Measurements from ENCODE around the gene TMEM14C.
A peak's percentile ranks its signal among the peaks of the same experiment; 100 is the strongest.
"Not testable (repeated sequence)": the region's sequence is repeated elsewhere in the genome, so short reads cannot be mapped to it uniquely, and the experiment has no call there.

TMEM14C gene

DNA sequence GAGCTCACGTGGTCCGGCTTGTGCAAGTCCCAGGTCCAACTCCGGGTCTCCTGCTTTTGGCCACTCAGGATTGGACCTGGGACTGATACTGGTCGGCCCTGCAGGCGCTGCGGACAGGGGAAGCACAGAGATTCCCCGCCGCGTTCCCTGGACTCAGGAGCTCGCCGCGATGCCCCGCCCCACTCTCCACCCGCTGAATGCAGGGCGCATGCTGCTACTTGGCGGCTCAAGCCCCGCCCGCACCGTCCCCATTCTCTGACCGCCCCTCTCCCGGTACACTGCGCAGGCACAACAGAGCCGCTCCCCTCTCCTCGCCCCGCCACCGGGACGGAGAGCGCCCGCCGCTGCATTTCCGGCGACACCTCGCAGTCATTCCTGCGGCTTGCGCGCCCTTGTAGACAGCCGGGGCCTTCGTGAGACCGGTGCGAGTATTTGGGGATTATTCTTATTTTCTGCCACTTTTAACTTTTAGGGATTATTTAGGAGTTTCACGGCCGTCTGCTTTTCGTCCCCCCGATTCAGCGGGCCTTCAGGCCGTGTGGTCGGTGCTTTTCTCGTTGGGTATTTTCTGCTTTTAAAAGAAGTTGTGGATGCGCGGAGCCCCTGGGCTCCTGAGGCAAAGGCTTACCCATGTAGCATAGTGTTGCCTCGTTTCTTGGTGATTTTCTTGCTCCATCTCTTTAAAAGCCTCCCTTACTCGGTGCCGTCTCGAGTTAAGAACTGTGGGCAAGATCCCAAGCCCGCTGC is at the start of gene TMEM14C:
Gene TMEM14C, plus strand, starts transcription at position 251 of the 747 bp plus-strand sequence. CDS start 1,544 bp downstream, outside the sequence.
- peak; percentile 94 for DNase-seq

DNA sequence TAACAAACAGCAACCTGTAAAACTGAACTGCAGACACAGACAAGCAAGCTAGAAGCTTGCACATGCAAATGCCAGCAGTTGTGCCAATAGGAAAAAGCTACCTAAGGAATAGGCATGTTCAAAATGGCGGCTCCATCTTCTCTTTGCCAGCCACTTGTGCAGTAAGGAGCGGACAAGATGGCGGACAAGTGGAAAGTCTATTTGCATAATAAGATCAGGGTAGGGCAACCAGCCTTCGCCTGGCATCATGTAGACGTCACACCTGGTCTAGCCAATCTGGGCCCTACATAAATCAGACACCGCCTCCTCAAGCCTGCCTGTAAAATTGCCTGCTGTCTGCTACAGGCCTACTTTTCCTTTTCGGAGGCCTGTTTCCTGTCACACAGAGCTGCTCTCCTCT is 46.5 kb upstream of the TMEM14C start:
- DNase-seq = no peak

DNA sequence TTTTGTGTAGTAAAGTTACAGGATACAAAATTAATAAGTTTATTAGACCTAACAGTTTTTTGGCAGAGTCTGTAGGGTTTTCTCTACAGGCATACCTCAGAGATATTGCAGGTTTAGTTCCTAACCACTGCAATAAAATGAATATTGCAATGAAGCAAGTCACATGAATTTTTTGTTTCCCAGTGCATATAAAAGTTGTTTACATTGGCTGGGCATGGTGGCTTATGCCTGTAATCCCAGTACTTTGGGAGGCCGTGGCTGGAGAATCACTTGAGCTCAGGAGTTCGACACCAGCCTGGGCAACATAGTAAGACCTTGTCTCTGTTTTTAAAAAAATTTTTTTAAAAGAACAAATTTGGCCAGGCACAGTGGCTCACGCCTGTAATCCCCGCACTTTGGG is 44.4 kb upstream of the TMEM14C start:
- no peak for DNase-seq

DNA sequence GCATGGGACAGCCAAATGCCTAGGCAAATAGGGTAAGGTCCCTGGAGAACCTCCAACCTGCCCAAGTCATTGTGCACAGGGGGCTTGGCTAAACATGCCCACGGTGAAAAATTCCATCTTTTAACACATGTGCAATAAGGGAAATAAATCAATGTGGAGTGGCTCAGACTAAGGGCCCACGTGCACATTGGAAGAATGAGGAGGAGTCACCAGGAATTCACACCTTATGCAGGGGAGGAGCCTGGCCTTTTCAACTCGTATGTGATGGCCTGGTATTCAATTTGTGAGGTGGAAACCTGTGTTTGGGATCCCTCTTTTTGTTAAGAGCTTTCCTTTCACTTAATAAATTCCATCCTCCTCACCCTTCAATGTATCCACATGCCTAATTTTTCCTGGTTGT is 41.1 kb upstream of the TMEM14C start:
- DNase-seq = no peak

DNA sequence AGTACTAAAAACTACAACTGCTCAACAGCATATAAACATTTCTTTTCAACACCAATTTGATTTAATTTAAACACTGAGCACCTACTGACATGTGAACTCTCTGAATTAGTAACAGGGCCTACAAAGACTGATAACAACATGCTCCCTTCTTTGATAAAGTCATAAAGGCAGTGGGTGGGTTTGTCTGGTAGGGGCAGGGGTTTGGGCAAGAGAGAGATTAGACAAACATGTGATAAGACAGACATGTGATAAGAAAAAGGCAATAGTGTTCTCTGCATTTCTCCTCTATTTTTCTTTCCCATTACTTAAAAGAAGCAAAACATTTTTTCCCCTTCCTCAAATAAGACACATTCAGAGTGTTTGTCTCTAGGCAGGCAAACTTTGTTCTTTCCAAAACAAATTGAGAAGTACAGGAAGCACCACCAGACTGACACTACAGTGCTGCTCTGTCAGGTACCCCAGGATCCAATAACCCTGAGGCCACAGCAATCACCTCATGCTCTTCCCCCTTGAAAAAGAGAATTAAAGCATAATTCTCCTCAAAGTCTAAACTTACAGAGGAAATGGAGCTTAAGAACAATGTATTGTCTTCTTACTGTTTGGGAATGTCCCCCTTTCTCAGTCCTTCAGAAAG is 40.4 kb upstream of the TMEM14C start:
- no peak for DNase-seq

DNA sequence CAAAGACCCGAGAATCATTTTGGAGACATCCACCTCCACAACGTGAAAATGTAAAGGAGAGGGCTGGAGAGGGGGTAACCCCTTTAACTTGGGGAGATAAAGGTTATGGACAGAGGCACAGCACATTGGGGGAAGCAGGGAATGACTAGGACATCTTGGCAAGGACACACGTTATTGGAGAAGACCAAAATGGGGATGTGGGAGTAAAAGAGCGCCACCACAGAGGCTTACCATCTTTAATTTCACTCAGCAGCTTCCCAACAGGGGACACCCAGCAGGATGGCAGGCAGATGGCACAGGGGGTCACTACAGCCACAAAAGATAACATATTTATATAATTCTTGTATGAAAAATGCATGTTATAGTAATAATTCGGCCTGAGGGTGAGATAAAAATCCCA is 38.3 kb upstream of the TMEM14C start:
- DNase-seq = no peak

DNA sequence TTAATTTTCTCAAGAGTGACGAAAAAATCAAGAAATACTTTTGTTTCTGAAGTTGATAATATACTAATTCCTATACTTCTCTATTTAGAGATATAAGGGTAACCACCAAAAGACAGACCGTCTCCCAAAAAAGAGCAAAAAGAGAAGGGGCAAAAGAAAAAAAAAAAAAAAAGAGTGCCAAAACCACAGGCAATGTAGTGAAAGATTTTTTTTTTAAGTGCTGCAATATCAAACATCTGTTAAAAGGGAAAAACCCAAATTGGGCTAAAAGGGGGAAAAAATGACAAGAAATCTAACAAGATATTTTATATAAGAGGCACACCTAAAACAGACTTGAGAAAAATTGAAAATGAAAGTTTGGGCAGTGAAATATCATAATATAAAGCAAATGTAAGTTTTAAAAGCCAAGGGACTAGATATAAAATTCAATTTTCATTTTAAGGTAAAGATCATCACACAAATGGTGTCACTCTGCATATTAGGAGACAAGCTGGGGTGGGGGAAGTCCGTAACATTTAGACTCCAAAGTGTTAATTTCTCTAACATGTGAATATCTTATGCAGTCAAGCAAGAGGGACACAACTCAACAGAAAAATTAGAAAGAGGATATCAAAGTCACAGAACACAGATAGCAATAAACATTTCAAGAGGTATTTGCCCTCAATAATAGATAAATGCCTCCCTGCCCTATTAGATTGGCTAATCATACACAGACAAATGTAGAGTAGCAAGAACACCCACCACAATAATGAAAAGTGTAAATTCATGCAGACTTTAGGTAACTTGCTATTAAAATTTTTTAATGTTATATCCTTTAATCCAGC is 37.6 kb upstream of the TMEM14C start:
- no peak for DNase-seq

DNA sequence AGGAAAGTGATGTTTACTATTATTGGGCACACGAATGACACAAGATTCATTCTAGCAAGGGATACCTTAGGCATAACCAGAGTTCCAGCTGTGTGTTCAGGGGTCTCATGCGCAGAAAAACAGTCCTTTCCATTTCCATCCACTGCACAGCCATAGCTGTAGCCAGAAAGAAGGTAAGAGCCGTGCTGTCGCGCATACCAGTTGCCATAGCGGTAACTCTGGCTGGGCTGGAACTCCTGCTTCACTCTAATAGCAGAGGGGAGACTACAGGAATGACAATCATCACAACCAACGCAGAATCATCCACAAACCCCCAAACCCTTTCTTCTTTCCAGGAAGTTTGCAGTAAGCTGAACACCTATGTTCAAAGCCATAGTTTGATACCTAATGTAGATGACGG is 36.0 kb upstream of the TMEM14C start:
- no peak for DNase-seq

DNA sequence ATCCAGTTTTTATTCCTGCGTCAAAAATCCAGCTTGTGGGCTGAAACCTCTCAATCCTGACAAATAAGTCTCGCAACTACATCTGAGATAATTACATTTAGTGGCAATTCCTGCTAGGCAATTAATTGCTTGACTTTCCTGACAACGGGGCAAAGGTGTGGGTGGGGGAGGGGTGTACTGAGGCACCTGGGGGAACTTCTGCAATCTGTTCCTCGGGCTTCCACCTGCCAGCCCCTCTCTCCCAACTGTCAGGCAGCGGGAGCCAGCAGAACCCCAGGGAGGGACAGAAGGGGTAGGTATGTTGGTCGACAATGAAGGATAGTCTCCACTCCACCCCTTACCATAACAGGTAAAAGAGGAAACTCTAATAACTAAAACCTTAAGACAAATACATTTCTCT is 35.3 kb upstream of the TMEM14C start:
- no peak for DNase-seq

DNA sequence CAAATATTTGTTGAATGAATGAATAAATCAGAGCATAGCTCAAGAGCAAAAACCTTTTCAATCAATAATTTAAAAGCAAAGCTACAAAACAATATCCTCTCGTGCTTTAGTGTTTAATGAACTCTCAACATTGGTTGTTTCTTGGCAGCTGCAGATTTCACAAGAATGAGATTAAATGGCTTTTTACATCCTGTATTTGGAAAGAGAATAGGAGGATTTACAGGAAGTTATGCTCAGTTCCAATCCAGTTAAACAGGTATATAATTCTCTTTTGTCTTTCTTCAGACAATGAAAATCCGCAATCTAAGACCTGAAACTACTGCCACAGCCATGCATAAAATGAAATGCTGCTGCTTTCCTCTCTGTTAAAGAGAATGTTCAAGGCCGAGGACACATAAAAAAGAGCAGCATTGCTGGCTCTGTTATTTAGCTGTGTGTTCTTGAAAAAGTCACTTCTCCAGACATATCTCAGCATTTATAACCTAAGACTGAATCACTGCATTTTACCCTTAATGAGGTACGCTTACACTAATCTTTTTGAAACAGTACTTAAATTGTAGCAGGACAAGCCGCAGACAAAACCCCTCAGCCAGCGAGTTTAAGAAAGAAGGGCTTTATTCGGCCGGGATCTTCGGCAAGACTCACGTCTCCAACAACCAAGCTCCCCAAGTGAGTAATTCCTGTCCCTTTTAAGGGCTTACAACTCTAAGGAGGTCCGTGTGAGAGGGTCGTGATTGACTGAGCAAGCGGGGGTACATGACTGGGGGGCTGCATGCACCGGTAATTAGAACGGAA is 32.0 kb upstream of the TMEM14C start:
- no peak for DNase-seq

DNA sequence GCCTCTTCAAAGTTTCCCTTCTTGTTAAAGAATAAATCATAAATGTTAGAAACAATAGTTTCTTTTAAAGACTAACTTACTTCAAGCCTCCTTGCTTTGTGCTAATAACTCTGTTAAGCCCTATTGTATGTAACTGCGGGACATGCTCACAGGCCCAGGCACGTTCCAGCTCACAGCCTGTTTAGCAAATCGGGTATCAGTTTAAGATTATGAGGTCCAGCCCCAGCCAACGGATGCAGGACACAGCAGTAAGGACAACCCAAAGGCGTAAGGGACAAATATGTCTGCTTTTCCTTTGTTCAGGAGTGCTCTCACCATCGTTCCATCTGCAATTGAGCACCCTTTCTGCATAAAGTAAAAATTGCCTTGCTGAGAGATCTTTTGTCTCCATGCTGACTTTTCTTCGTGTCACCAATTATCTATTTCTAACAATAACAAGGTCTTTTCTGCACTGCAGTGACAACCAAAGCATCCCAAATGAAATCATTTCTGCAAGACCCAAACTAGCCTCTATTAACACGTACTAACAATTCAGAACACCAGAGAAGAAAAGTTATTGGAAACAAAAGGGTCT is 29.8 kb upstream of the TMEM14C start:
- DNase-seq = no peak

DNA sequence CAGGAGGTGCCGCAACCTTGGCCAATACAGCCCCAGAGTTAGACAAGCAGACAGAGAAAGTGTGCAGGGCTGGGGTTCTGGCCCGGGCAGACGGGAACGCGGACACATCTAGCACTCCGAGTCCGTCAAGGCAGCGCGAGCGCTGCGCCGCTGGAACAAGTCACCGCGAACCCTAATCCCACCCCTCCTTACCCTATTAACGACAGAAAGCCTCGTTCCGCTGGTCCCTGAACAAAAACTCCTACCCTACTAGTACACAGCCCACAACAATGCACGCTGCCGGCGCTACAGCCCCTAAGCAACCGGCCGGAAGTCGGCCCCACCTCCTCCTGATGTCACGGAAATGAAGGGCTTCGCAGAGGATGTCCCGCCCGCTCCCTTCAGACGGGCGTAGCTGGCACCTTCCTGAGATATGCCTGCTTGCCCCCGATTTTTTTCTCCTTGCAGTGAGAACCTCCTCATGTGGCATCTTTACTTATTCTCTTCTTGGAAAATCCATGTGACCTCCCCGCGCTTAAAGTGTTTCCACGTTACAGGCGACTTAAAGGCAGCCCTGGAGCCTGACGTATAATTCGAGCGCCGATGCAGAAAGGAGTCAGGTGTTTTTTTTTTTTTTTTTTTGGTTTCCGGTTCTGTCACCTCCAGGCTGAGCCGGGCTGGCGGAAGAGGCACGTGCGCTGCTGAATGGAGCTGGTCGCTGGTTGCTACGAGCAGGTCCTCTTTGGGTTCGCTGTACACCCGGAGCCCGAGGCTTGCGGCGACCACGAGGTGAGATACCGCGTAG is 28.4 kb upstream of the TMEM14C start, which contains the start of the genes C6orf52 and PAK1IP1:
Gene C6orf52, minus strand, starts transcription at position 315 of the 784 bp plus-strand sequence. CDS start 7,066 bp downstream, outside the sequence.
Gene PAK1IP1, plus strand, starts transcription at position 671 of the 784 bp plus-strand sequence. Its CDS starts 14 bp downstream, at position 685.
- peak; percentile 90 for DNase-seq

DNA sequence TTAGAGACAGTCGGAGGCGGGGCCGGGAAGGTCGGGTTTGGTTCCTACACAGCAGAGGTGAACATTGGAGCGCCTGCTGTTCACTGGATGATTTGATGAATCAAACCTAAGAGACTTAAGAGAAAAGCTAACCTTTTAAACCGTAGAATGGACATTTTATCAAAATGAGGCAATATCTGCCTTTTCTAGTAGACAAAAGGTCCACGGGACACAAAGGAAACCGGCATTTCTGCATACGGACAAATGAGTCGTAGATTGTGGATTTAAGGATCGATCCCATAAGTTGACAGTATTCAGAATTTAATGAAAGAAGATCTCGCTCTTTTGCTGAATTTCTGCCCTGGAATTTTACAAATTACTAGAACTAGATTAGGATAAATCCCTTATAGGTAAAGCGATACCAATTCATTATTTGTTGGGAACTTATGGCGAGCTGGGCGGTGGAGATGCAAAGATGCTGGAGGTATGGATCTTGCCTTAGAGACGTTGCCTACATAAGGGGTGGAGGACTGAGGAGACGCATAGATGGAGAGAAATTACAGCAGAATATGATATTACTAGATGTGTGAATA is 27.7 kb upstream of the TMEM14C start:
- no peak for DNase-seq

DNA sequence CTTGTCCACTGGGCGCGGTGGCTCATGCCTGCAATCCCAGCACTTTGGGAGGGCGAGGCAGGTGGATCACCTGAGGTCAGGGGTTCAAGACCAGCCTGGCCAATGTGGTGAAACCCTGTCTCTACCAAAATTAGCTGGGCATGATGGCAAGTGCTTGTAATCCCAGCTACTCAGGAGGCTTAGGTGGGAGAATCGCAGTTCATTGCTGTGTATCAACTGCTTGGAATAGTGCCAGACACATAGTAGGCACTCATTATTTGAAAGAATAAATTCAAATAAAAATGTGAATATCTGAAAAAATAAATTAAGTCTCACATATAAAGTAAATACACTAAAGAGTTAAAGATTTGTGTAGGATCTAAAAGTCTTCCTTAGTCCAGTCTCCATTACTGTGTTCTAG is 26.2 kb upstream of the TMEM14C start:
- no peak for DNase-seq

DNA sequence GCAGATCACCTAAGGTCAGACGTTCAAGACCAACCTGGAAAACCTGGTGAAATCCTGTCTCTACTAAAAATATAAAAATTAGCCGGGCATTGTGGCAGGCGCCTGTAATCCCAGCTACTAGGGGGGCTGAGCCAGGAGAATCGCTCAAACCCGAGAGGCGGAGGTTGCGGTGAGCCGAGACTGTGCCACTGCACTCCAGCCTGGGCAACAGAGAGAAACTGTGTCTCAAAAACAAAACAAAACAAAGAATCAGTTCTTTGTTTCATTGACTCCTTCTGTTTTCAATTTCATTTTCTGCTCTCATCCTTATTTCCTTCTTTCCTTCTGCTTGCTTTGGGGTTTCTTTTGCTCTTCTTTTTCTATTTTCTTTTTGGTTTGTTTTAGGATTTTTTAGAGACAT is 8.9 kb upstream of the TMEM14C start:
- no peak for DNase-seq

DNA sequence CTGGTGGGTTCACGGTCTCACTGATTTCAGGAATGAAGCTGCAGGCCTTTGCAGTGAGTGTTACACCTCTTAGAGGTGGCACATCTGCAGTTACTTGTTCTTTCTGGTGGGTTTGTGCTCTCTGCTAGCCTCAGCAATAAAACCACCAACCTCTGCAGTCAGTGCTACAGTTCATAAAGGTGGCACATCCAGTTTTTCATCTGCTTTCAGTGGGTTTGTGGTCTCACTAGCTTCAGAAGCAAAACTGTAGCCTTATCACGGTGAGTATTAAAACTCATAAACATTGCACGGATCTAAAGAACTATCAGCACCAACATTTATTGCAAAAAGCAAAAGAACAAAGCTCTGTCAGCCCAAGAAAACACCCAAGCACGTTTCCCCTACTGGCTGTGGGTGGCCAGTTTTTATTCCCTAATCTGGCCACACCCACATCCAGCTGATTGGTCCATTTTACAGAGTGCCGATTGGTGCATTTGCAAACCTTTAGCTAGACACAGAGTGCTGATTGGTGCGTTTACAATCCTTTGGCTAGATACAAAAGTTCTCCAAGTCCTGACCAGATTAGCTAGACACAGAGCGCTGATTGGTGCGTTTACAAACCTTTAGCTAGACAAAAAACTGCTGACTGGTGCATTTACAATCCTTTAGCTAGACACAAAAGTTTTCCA is 3.4 kb upstream of the TMEM14C start:
- no peak for DNase-seq

DNA sequence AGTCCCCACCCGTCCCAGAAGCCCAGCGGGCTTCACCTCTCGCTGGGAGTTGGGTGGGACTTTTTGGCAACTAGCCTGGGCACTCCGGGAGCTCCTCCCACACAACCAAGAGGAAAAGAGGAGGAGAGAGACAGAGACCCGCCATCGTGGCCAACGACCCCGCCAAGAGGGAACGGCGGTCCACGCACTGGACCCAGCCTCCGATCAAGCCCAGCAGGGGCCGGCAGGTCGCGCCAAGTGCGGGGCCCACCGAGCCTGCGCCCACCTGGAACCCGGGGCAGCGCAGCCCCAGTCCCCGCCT is 3.0 kb upstream of the TMEM14C start:
- no peak for DNase-seq

DNA sequence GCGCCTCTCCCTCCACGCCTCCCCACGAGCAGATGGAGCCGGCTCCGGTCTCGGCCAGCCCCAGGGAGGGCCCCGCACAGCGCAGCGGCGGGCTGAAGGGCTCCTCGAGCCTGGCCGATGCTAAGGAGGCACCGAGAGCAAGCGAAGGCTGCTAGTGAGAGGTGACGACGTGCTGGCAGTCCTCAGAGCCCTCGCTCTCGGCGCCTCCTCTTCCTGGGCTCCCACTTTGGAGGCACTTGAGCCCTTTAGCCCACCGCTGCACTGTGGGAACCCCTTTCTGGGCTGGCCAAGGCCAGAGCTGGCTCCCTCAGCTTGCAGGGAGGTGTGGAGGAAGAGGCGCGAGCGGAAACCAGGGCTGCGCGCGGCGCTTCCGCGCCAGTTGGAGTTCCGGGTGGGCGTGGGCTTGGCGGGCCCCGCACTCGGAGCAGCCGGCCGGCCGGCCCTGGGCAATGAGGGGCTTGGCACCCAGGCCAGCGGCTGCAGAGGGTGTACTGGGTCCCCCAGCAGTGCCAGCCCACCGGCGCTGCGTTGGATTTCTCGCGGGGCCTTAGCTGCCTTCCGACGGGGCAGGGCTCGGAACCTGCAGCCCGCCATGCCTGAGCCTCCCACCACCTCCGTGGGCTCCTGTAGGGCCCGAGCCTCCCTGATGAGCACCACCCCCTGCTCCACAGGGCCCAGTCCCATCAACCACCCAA is 2.5 kb upstream of the TMEM14C start:
- peak; percentile 79 for DNase-seq

DNA sequence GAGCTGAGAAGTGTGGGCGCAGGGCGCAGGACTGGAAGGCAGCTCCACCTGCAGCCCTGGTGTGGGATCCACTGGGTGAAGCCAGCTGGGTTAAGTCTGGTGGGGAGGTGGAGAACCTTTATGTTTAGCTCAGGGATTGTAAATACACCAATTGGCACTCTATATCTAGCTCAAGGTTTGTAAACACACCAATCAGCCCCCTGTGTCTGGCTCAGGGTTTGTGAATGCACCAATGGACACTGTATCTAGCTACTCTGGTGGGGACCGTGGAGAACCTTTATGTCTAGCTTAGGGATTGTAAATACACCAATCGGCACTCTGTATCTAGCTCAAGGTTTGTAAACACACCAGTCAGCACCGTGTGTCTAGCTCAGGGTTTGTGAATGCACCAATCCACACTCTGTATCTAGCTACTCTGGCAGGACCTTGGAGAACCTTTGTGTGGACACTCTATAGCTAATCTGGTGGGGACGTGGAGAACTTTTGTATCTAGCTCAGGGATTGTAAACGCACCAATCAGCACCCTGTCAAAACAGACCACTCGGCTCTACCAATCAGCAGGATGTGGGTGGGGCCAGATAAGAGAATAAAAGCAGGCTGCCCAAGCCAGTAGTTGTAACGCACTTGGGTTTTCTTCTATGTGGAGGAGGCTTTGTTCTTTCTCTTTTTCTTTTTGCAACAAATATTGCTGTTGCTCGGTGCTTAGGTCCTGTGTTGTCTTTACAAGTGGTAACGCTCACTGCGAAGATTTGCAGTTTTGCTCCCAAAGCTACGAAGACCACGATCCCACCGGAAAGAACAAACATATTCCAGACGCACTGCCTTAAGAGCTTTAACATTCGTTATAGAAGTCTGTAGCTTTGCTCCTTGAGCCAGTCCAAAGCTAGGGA is 1.7 kb upstream of the TMEM14C start:
- DNase-seq = not testable (repeated sequence)

Measured in activated CD8-positive, alpha-beta memory T cell treated with anti-CD3 and anti-CD28 coated beads, Interleukin-2, amount 50 U/mL, for 48 hours (primary cell).